ENCODE measurements around the gene DCAF15.

DNA sequence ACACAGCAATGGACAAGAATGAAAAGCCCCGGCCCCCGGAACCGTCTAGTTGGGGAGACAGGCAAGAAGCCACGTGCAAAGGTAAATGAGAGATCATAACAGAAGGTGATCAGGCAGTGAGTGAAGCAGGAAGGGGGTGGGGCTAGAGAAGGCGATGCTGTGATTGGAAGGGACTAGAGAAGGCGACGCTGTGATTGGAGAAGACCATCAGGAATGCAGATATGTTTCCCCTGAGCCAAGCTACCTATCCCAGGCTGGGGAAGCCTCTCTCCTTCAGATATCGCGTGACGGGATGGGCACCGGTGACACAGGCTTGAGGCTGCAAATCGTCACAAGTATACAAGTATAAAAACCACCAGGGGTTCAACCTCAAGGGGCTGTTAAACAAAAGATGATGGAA, 21.8 kb downstream of the DCAF15 start:
- TF ChIP-seq ZNF274 (IDR thresholded peaks at IDR 0.05; ENCODE audit: low read depth, low read length) (no peak), YY1 (IDR thresholded peaks at IDR 0.05; ENCODE audit: insufficient read depth, insufficient read length) (no peak)

Data from NT2/D1 (cell line).